ENCODE measurements around the gene TANC1. TPM values are rescaled to one million over a fixed set of nuclear protein-coding genes. Genes with fewer than 3 reads are reported as not detected.

Gene TANC1
- total RNA-seq, 1 donor from 2014 or later, result 61.9 TPM

DNA sequence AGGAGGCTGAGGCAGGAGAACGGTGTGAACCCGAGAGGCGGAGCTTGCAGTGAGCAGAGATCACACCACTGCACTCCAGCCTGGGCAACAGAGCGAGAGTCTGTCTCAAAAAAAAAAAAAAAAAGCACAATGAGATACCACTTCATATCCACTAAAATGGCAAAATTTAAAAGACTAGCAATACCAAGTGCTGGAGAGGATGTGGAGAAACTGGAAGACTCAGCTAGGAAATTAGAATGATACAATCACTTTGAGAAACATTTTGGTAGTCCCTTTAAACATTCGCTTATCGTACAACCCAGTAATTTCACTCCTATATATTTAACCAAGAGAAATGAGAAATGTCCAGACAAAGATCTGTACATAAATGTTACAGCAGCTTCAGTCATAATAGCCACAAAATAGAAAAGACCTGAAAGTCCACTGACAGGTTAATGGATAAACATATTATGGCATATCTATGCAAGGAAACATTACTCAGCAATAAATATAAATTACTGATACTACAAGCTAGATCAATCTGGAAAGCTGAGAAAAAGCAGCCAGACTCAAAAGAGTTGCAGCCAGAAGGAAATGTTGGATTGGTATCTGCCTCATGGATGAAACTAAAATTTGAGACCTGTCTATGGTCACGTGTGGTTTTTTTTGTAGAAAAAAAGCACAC lies 278.0 kb downstream of the TANC1 start:
- H3K4me1 ChIP-seq, result peaks cover 18% of the 10 kb centered on the region
- H3K36me3 ChIP-seq, result peaks cover 0 to 16% of the 10 kb centered on the region in 2 donors
- intact Hi-C loops (cut with DNase I), result no loop called here
- H3K27ac ChIP-seq, result no peak overlapping the region
- H3K27me3 ChIP-seq, result no peaks in the 10 kb centered on the region
- no peak overlapping the region for H3K4me3 ChIP-seq
- H3K9me3 ChIP-seq, result no peaks in the 10 kb centered on the region
- TF ChIP-seq POLR2AphosphoS5 (IDR thresholded peaks at IDR 0.05; ENCODE audit: insufficient read depth in 1 of 2, low read depth in 1 of 2) (no peak), POLR2A (IDR thresholded peaks at IDR 0.05) (no peak)
- TF ChIP-seq, protein P1, sequence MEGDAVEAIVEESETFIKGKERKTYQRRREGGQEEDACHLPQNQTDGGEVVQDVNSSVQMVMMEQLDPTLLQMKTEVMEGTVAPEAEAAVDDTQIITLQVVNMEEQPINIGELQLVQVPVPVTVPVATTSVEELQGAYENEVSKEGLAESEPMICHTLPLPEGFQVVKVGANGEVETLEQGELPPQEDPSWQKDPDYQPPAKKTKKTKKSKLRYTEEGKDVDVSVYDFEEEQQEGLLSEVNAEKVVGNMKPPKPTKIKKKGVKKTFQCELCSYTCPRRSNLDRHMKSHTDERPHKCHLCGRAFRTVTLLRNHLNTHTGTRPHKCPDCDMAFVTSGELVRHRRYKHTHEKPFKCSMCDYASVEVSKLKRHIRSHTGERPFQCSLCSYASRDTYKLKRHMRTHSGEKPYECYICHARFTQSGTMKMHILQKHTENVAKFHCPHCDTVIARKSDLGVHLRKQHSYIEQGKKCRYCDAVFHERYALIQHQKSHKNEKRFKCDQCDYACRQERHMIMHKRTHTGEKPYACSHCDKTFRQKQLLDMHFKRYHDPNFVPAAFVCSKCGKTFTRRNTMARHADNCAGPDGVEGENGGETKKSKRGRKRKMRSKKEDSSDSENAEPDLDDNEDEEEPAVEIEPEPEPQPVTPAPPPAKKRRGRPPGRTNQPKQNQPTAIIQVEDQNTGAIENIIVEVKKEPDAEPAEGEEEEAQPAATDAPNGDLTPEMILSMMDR (IDR thresholded peaks at IDR 0.05), result no peak
- no peak for DNase-seq (ENCODE audit: extremely low spot score in 2 of 2)

DNA sequence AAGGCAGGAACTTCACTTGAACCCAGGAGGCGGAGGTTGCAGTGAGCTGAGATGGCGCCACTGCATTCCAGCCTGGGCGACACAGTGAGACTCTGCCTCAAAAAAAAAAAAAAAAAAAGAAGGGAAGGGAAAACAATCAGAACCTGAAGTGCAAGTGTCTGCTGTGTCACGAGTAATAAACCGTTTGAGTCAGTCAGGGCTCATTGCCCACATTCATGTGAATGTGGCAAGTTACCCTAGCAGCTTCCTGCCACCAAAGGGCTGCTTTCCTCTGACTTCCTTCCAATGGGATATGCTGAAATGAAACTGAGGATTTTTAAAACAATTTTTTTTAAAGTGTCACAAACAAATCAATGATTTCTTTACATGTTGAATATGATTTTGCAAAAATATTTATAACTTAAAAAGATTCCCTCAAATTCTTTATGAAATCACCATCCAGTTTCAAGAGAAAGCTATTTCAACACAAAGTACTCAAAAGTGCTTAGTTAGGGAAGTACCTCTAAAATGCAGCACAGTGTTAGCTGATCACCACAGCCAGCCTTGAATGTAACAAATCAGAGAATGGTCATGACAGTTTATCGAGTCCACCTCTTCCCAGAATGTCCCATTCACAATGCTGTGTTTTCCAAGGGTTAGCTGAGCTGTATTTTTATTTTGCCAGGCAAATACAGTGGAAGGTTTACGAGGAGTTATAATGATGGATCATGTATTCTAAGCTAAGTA lies 281.7 kb downstream of the TANC1 start:
- intact Hi-C loops (cut with DNase I), result no loop called here
- Histone ChIP-seq H3K4me1 (peaks cover 18% of the 10 kb centered on the region), H3K27me3 (no peaks in the 10 kb centered on the region), H3K4me3 (no peak overlapping the region), H3K9me3 (no peaks in the 10 kb centered on the region), H3K27ac (peak overlapping the region; percentile 80), H3K36me3 (peaks cover 0 to 12% of the 10 kb centered on the region in 2 donors)
- TF ChIP-seq POLR2A (IDR thresholded peaks at IDR 0.05) (no peak), POLR2AphosphoS5 (IDR thresholded peaks at IDR 0.05; ENCODE audit: insufficient read depth in 1 of 2, low read depth in 1 of 2) (peak in 1 of 2 donors; percentile 91)
- TF ChIP-seq, protein P1 (IDR thresholded peaks at IDR 0.05), result no peak
- no peak for DNase-seq (ENCODE audit: extremely low spot score in 2 of 2)

DNA sequence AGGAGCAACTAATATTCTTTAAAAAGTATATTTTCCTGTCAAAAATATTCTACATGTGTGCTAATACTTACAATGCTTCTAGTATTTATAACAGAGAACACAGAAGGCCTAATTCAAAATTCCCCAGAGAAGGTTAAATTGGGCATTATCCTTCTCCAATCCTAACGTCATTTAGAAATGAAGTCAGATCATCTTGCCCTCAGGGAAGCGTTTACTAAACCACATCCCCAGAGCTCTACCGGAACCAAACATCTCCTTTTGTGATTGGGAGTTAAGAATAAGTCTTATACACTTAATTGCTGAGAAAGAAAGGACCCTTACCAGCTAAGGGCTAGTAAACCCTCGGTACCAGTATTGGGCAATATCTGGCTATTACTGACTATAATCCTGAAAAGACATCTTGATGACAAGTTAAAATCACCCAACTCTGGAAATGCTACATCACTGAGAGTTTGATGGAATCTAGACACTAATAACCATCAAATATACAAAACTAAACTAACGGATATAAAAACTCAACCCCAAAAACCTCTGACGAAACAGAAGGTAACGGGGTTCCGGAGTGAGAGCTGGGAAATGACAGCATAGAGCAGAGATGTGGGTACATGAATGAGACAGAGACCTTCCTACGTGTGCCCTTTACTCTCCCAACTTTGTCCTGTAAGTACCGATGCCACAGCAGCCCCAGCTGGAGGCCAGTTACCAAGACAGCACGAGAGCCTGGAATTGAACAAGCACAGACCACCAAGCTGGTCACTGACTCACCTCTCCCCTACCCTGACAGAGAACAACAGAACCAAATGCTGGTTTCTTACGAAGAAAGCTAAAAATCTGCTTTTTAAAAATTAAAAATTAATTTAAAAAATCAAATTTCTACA lies 283.1 kb downstream of the TANC1 start:
- Histone ChIP-seq H3K27ac (peak overlapping the region; percentile 16), H3K4me1 (peaks cover 18% of the 10 kb centered on the region), H3K36me3 (peaks cover 0 to 15% of the 10 kb centered on the region in 2 donors), H3K4me3 (no peak overlapping the region), H3K27me3 (no peaks in the 10 kb centered on the region), H3K9me3 (no peaks in the 10 kb centered on the region)
- no peak for DNase-seq (ENCODE audit: extremely low spot score in 2 of 2)
- intact Hi-C loops (cut with DNase I), result no loop called here
- TF ChIP-seq POLR2AphosphoS5 (IDR thresholded peaks at IDR 0.05; ENCODE audit: insufficient read depth in 1 of 2, low read depth in 1 of 2) (no peak), POLR2A (IDR thresholded peaks at IDR 0.05) (no peak)
- TF ChIP-seq, protein P1 (IDR thresholded peaks at IDR 0.05), result no peak

DNA sequence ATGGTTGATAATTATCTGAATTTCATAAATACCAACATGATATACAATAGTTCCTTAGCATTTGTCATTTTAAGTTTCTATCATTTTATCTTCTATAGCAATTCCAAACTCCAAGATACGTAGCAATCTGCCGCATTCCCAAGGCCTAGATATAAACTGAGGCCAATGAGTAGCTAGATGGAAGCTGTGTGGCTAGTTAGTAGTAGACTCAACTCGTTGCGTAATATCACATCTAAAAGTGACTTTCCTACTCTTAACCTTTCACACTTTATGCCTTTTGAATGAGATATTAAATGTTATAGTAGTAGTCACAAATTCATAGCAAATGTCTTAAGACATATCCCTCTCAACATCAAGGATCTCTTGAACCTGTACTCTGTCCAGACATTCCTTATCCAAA lies 284.5 kb downstream of the TANC1 start:
- H3K4me1 ChIP-seq, result peaks cover 18% of the 10 kb centered on the region
- H3K4me3 ChIP-seq, result no peak overlapping the region
- no peak for DNase-seq (ENCODE audit: extremely low spot score in 2 of 2)
- H3K27ac ChIP-seq, result no peak overlapping the region
- H3K9me3 ChIP-seq, result no peaks in the 10 kb centered on the region
- TF ChIP-seq, protein P1 (IDR thresholded peaks at IDR 0.05), result no peak
- no peak for TF ChIP-seq POLR2A (IDR thresholded peaks at IDR 0.05)
- no peak for TF ChIP-seq POLR2AphosphoS5 (IDR thresholded peaks at IDR 0.05; ENCODE audit: insufficient read depth in 1 of 2, low read depth in 1 of 2)
- H3K36me3 ChIP-seq, result peaks cover 0 to 25% of the 10 kb centered on the region in 2 donors
- no peaks in the 10 kb centered on the region for H3K27me3 ChIP-seq
- intact Hi-C loops (cut with DNase I), result no loop called here

All from vagina (tissue), 2 donors.